Suprapubic skin (tissue), 4 donors: ENCODE measurements around the gene BTG3.

Experiments
- CTCF ChIP-seq, 2 donors: fragments of 200-600 bp in 1 of 2; fragments of 450-650 bp in 1 of 2; sonication (generic) in 1 of 2; IDR thresholded peaks; one replicate each; pipeline ENCODE4 v1.5.1; 2016 to 2019; ENCODE audit warnings: antibody characterized with exemption in 2 of 2, mild to moderate bottlenecking in 1 of 2, moderate library complexity in 1 of 2
- POLR2A ChIP-seq, 2 donors: fragments of 450-650 bp; IDR thresholded peaks; one replicate each; pipeline ENCODE4 v1.6.1; 2017; ENCODE audit warnings: antibody characterized with exemption in 2 of 2, mild to moderate bottlenecking in 2 of 2, moderate library complexity in 2 of 2
- POLR2AphosphoS5 ChIP-seq, 3 donors: sonication (generic); formaldehyde crosslinking; IDR thresholded peaks; one replicate each; pipeline ENCODE4 v1.6.1; 2017; ENCODE audit warnings: antibody characterized with exemption in 3 of 3

GRCh38 chr21:17616831-17617230 lies 4.1 kb upstream of the BTG3 start:
- TF ChIP-seq CTCF (IDR thresholded peaks at IDR 0.05) (no peak), POLR2AphosphoS5 (IDR thresholded peaks at IDR 0.05) (no peak), POLR2A (IDR thresholded peaks at IDR 0.05) (no peak)
